NOMO-1 treated with dmso at 0.1 percent for 144 hours (cell line): ENCODE results near the gene PCDHB15.
"Not testable (repeated sequence)": the region's sequence is repeated elsewhere in the genome, so short reads cannot be mapped to it uniquely, and the experiment has no call there.

Source experiments
- DNase-seq: peaks from one replicate; lab custom pipeline; 2025; ENCODE audit not compliant: unreplicated experiment; lab: John Stamatoyannopoulos, UW

The PCDHB15 gene

DNA sequence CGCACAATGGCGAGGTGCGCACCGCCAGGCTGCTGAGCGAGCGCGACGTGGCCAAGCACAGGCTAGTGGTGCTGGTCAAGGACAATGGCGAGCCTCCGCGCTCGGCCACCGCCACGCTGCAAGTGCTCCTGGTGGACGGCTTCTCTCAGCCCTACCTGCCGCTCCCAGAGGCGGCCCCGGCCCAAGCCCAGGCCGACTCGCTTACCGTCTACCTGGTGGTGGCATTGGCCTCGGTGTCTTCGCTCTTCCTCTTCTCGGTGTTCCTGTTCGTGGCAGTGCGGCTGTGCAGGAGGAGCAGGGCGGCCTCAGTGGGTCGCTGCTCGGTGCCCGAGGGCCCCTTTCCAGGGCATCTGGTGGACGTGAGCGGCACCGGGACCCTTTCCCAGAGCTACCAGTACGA lies 2.2 kb downstream of the PCDHB15 start:
- DNase-seq = not testable (repeated sequence)

DNA sequence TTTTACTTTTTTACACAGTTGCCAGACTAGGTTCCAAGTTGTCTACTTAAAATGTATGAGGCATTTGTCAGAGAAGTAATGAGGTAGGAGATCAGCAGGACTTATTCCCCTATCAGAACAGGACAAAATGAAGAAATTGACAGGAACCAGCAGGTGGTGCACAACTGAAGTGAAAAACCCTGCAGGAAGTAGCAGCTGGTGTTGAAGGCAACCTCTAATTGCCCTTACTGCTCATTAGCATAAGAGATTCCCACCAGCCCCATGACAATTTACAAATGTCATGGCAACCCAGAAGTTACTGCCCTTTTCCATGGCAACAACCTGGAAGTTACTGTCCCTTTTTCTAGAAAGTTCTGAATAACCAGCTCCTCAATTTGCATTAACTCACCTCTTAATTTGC lies 5.4 kb downstream of the PCDHB15 start:
- no peak for DNase-seq

DNA sequence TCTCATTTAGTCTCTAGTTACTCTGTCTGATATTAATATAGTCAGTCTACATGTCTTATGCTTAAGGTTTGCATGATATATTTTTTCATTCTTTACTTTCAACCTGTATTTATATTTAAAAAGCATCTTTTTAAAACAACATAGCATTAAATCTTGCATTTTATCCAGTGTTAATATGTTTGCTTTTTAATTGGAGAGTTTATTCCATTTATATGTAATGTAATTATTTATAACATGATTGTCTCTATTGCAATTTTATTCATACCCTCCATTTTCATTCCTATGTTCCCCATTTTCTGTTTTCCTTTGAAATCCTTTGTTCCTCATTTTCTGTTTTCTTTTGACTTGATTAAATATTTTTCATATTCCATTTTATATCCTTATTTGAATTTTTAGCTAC lies 13.3 kb downstream of the PCDHB15 start:
- DNase-seq = no peak

DNA sequence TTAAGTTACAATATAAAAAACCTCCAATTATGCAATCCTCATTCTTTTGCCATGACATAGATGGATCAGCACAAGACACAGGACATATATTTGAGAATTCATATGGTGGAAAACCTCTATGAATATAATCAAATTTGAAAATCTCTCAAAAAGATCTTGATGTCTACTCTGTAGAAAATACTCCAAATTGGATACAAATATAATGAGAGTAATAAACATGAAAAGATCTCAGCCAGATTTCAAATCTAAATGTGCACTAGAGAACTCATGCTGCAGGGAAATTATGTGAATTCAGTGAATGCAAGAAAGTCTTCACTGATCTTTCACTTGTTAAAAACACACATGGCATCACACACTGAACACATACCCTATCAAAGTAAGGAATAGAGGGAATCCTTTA lies 13.8 kb downstream of the PCDHB15 start:
- DNase-seq = no peak

DNA sequence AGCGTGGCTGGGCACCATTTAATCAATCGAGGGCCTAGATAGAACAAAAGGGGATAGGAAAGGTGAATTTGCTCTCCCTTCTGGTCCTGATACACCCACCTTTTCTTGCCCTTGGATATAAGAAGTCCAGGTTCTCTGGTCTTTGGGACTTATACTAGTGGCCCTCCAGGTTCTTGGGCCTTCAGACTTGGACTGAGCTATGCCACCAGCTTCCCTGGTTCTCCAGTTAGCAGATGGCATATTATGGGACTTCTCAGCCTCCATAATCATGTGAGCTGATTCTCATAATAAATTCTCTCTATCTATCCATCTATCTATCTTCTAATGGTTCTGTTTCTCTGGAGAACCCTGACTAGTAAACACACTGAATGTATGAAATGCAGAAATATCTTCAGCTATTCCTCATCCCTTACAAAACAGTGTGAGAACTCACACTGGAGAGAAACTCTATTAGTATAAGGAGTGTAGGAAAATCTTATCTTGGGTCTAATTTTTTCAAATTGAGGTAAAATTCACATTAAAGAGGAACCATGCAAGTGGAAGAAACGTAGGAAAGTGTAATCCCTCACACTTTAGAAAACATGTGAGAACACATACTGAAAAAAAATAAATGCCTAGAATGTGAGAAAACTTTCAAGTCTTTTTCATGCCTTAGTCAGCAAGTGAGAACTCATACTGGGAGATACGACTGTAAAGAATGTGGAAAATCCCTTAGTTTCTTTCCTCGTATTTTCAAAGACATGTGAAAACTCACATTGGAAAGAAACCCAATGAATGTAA lies 15.5 kb downstream of the PCDHB15 start:
- DNase-seq = no peak

DNA sequence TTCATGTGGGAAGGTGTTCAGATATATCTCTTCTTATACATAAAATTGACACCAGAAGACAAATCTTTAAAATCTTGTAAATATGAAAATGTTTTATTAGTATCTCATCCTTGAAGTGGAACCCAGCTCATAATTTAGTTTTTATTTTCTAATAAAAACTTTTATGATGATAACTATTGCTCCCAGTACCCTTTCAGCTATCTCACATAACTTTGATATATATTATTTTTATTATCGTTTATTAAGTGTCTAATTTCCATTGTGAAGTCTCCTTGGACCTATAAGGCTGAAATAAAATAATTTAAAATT lies 16.0 kb downstream of the PCDHB15 start:
- no peak for DNase-seq

DNA sequence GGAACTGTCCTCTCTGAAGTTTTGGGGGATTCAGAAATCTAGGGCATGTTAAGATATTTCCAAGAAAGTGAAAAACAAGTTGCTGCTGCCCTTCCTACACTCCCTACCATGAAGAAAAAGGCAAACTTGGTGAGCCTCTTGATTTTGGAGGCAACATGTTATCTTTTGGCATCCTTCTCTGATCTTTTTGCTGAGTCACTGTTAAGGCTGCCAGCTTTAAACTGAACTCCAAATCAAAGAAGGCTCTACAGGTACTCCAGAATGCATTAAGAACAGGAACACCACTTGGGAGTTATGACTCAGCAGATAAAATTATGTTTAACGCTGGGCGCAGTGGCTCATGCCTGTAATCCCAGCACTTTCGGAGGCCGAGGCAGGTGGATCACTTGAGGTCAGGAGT lies 24.0 kb downstream of the PCDHB15 start:
- DNase-seq = no peak

DNA sequence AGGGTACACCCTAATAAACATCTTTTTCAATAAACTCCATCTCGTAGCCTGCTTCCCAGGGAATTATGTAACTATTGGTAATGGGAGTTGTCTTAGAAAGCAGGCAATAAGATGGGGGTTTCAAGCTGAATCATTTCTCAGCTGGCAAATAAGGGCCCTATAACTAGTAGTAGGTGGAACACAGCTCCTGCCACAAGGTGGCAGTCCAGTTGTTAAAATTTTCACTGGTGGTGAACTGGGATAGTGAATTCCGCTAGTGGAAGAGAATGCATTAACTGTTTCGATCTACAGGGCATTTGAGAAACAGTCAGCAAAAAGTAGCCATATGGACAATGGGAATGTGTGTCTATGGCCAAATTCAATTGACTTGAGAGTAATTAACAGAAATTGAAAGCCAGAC lies 27.7 kb downstream of the PCDHB15 start:
- no peak for DNase-seq

DNA sequence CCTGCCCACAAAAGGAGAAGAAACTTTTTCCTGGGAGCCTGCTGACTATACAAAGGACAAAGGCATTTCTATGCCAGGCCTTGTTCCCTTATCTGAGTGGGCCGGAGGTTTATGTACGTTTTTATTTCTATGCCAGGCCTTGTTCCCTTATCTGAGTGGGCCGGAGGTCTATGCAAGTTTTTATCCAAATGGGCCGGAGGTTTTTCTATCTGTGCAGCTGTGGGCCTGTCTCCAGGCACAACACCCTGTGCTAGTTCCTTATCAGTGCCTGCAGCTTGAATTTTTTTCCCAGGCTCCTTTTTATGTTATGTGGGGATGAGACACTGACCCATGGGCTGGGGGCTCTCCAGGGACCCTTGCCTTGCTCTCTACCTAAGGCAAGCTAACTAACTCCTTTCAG lies 53.2 kb downstream of the PCDHB15 start:
- no peak for DNase-seq
